A549 (cell line): Measurements from ENCODE around the gene PDE6D. TPM values are rescaled to one million over a fixed set of nuclear protein-coding genes. Genes with fewer than 3 reads are reported as not detected.

Experiments used
- ATAC-seq, 2 experiments: fragments of 200-7000 bp in 1 of 2; fragments of >200 bp in 1 of 2; cut with Nextera tagmentation in 1 of 2; cut with Tn5 transposase in 1 of 2; 3 replicates each; pipeline versions ENCODE4 v1.8.0 to v1.9.1; 2018 to 2020; ENCODE audit warnings: mild to moderate bottlenecking in 1 of 2, moderate library complexity in 1 of 2
- CTCF ChIA-PET: fragments of 300-600 bp; sonication (Branson Sonifier 250); formaldehyde crosslinking; extraction: SDS; loops from one replicate; lab custom pipeline; 2021; ENCODE audit warnings: antibody characterized with exemption, inconsistent platforms; lab: Yijun Ruan, JAX
- POLR2A ChIA-PET: fragments of 350-600 bp; formaldehyde crosslinking; extraction: SDS; loops from one replicate; lab custom pipeline; 2021; ENCODE audit warnings: antibody characterized with exemption, inconsistent platforms; lab: Yijun Ruan, JAX
- DNase-seq, 2 experiments: peaks; one replicate each; pipeline versions ENCODE4 v3.0.0 to v3.0.0-alpha.2; 2011 to 2016; ENCODE audit warnings: low read depth in 1 of 2, low spot score in 1 of 2
- FAIRE-seq: peaks from 2 replicates; lab custom pipeline; 2011; peaks lifted over from hg19 to GRCh38; lab: Jason Lieb, UNC
- H3K27ac ChIP-seq, 2 experiments: fragments of >200 bp; sonication (Bioruptor Twin); formaldehyde crosslinking; 3 replicates each; pipeline ENCODE4 v1.5.1; 2016 to 2017
- H3K4me1 ChIP-seq: fragments of >200 bp; sonication (Bioruptor Twin); formaldehyde crosslinking; 3 replicates; pipeline ENCODE4 v1.6.1; 2016
- H3K4me2 ChIP-seq: fragments of >200 bp; sonication (Bioruptor Twin); formaldehyde crosslinking; 3 replicates; pipeline ENCODE4 v1.6.1; 2016
- H3K4me3 ChIP-seq: fragments of >200 bp; sonication (Bioruptor Twin); formaldehyde crosslinking; 3 replicates; pipeline ENCODE4 v1.5.1; 2016
- H3K9me3 ChIP-seq: fragments of >200 bp; sonication (Bioruptor Twin); formaldehyde crosslinking; 3 replicates; pipeline ENCODE4 v1.6.1; 2016
- EHMT2 ChIP-seq: fragments of 200-600 bp; sonication (generic); IDR thresholded peaks from 2 replicates; pipeline ENCODE4 v1.6.1; 2016; ENCODE audit warnings: antibody characterized with exemption, low read depth, mild to moderate bottlenecking, moderate library complexity
- FOSL2 ChIP-seq, 2 experiments: fragments of 450-650 bp in 1 of 2; fragments of >200 bp in 1 of 2; sonication (Bioruptor Twin) in 1 of 2; formaldehyde crosslinking; IDR thresholded peaks; 2 replicates each; pipeline versions ENCODE4 v1.5.0 to v1.6.1; 2016 to 2020; ENCODE audit warnings: mild to moderate bottlenecking in 1 of 2, moderate library complexity in 1 of 2
- HOXB13 ChIP-seq: fragments of 250-450 bp; sonication (Bioruptor Pico); IDR thresholded peaks from 2 replicates; pipeline ENCODE4 v1.5.0; 2020; ENCODE audit warnings: low read depth, mild to moderate bottlenecking, moderate library complexity
- HOXB5 ChIP-seq: fragments of 250-450 bp; sonication (Bioruptor Pico); IDR thresholded peaks from 2 replicates; pipeline ENCODE4 v1.5.0; 2020; ENCODE audit warnings: mild to moderate bottlenecking, moderate library complexity
- JUN ChIP-seq, 2 experiments: fragments of >200 bp; sonication (Bioruptor Twin); formaldehyde crosslinking; IDR thresholded peaks; 2 replicates in 1 of 2; 3 replicates in 1 of 2; pipeline ENCODE4 v1.6.1; 2016 to 2017
- KDM5A ChIP-seq: fragments of 200-600 bp; sonication (generic); IDR thresholded peaks from 2 replicates; pipeline ENCODE4 v1.6.1; 2016; ENCODE audit warnings: antibody characterized with exemption, mild to moderate bottlenecking
- MYC ChIP-seq: IDR thresholded peaks from 2 replicates; pipeline ENCODE4 v1.6.1; 2012; ENCODE audit warnings: mild to moderate bottlenecking, inconsistent platforms, low read length, improper control_type of control experiment, borderline replicate concordance
- NFE2L2 ChIP-seq: fragments of 150-350 bp; conservative IDR thresholded peaks from 2 replicates; pipeline ENCODE4 v1.6.1; 2014; ENCODE audit warnings: low read length
- NPAS2 ChIP-seq: fragments of 250-450 bp; sonication (Bioruptor Pico); IDR thresholded peaks from 2 replicates; pipeline ENCODE4 v1.8.0; 2022; ENCODE audit warnings: mild to moderate bottlenecking, moderate library complexity, borderline replicate concordance
- POLR2A ChIP-seq: IDR thresholded peaks from 2 replicates; pipeline ENCODE4 v1.6.1; 2012; ENCODE audit warnings: mild to moderate bottlenecking, low read length
- RCOR1 ChIP-seq: fragments of 150-350 bp; IDR thresholded peaks from 2 replicates; pipeline ENCODE4 v1.6.1; 2014; ENCODE audit warnings: antibody characterized with exemption, low read length, low read depth
- SMC3 ChIP-seq: fragments of >200 bp; sonication (Bioruptor Twin); formaldehyde crosslinking; IDR thresholded peaks from 3 replicates; pipeline ENCODE4 v1.6.1; 2018; ENCODE audit warnings: inconsistent platforms
- ZSCAN20 ChIP-seq: fragments of 250-450 bp; sonication (Bioruptor Pico); IDR thresholded peaks from 2 replicates; pipeline ENCODE4 v1.8.0; 2022; ENCODE audit warnings: mild to moderate bottlenecking, moderate library complexity
- WGBS: methylation state at CpG from one replicate; pipeline ENCODE4 v1.1.6; 2017; ENCODE audit errors: missing lambda C conversion rate; 5-methylcytosine and 5-hydroxymethylcytosine counted together
- polyA plus RNA-seq, 4 experiments: library from polyadenylated mRNA; depleted of rRNA in 3 of 4; stranded (reverse); fragments of >200 nt; fragmentation: RNase III in 1 of 4; extraction: RNeasy Plus Mini Kit Qiagen cat#74134 plus additional on column Dnase treatment in 1 of 4; gene quantifications; 2 replicates in 3 of 4; 3 replicates in 1 of 4; pipeline ENCODE4 v1.2.3, GENCODE V29; 2011 to 2017
- TF ChIP-seq, protein P1 (sequence below): fragments of 200-600 bp; sonication (generic); IDR thresholded peaks from 2 replicates; pipeline ENCODE4 v1.6.1; 2016; ENCODE audit warnings: antibody characterized with exemption, mild to moderate bottlenecking, moderate library complexity
- TF ChIP-seq, protein P2 (sequence below): fragments of >200 bp; sonication (Bioruptor Twin); formaldehyde crosslinking; IDR thresholded peaks from 3 replicates; pipeline ENCODE4 v1.5.1; 2016
- TF ChIP-seq, protein P3 (sequence below): fragments of >200 bp; sonication (Bioruptor Twin); formaldehyde crosslinking; IDR thresholded peaks from 2 replicates; pipeline ENCODE4 v1.6.1; 2016
- TF ChIP-seq, protein P4 (sequence below): fragments of 250-450 bp; sonication (Bioruptor Pico); IDR thresholded peaks from 2 replicates; pipeline ENCODE4 v1.5.0; 2021; ENCODE audit warnings: mild to moderate bottlenecking, moderate library complexity, borderline replicate concordance
- TF ChIP-seq, protein P5 (sequence below): fragments of 250-450 bp; sonication (Bioruptor Pico); IDR thresholded peaks from 2 replicates; pipeline ENCODE4 v1.5.0; 2020; ENCODE audit warnings: low read depth, mild to moderate bottlenecking, moderate library complexity

Gene PDE6D
- polyA plus RNA-seq, 2 of the 4 experiments (the other 2 are of a cell fraction): 27.3 to 51.3 TPM

DNA sequence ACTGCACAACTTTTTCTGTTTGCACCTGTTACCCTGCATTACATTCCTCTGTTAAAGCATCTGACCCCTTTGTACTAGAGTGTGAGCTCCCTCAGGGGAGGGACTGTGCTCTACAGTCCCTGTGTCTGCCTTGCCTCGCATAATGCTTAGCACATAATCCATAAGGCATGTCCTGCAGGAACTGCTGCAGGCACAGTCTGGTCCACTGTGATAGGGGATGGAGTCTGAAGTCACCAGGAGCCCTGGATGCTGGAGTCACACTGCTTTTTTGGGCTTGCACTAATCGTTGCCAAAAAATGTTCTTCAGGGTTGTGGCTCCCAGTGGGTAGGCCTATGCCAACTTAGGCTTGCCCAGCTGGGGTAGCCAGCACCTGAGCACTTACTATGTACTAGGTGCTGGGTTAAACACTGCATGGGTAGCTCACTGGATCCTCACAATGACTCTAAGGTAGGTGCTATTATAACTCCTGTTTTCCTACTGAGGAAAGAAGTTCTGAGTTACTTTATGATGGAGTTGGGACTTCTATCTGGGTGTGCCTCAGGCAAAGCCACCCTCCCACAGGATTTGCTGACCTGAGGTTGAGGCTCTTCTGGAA lies 38.5 kb upstream of the PDE6D start:
- POLR2A ChIA-PET: no interaction called here
- Histone ChIP-seq H3K4me1 (no peaks in the 10 kb centered on the region), H3K27ac (no peak overlapping the region), H3K4me3 (no peak overlapping the region)
- ATAC-seq (peak; percentile 50 to 59; a peak in 5 of 6 replicates), DNase-seq (no peak)
- no peak for TF ChIP-seq RCOR1
- TF ChIP-seq, protein P1, sequence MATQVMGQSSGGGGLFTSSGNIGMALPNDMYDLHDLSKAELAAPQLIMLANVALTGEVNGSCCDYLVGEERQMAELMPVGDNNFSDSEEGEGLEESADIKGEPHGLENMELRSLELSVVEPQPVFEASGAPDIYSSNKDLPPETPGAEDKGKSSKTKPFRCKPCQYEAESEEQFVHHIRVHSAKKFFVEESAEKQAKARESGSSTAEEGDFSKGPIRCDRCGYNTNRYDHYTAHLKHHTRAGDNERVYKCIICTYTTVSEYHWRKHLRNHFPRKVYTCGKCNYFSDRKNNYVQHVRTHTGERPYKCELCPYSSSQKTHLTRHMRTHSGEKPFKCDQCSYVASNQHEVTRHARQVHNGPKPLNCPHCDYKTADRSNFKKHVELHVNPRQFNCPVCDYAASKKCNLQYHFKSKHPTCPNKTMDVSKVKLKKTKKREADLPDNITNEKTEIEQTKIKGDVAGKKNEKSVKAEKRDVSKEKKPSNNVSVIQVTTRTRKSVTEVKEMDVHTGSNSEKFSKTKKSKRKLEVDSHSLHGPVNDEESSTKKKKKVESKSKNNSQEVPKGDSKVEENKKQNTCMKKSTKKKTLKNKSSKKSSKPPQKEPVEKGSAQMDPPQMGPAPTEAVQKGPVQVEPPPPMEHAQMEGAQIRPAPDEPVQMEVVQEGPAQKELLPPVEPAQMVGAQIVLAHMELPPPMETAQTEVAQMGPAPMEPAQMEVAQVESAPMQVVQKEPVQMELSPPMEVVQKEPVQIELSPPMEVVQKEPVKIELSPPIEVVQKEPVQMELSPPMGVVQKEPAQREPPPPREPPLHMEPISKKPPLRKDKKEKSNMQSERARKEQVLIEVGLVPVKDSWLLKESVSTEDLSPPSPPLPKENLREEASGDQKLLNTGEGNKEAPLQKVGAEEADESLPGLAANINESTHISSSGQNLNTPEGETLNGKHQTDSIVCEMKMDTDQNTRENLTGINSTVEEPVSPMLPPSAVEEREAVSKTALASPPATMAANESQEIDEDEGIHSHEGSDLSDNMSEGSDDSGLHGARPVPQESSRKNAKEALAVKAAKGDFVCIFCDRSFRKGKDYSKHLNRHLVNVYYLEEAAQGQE: no peak
- no peak for TF ChIP-seq EHMT2
- TF ChIP-seq, all 56 proteins: peak for 0
- CTCF ChIA-PET: interaction anchor here (1.4 to 4.6 kb wide), 2 partner anchors 19 to 33 kb away, joined by 4 to 27 read pairs; no protein-coding TSS in a partner anchor
- Histone ChIP-seq H3K9me3 (no peaks in the 10 kb centered on the region), H3K4me2 (no peak overlapping the region)
- FAIRE-seq: no peak
- WGBS: 86% methylated on average over 1 of the region's 2 CpGs

DNA sequence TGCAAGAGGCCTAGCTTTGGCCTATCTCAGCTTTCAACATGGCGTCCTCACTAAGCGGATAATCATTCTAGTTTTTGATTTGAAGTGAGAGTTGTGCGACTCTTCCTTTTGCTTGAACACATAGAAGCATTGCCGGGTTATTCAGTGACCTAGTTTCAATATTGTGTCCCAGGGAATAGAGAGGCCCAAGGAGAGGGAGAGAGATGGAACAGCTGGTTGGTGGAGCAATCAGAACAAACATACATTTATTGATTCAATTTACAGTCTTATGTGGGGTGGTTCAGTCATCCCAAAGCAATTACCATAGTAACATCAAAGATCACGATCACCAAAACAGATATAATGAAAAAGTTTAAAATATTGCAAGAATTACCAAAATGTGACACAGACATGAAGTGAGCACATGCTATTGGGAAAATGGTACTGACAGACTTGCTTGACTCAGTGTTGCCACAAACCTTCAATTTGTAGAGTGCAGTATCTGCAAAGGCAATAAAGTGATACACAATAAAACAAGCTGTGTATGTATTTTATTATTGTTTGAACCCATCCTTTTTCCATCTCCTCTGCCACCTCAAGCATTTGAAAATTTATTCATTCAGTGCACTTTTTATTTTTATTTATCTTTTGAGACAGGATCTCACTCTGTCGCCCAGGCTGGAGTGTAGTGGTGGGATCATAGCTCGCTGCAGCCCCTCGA lies 35.4 kb upstream of the PDE6D start:
- ChIA-PET CTCF (interaction anchor here (1.0 to 4.6 kb wide), 3 partner anchors 16 to 84 kb away, joined by 3 to 27 read pairs (median 9); no protein-coding TSS in a partner anchor), POLR2A (no interaction called here)
- DNase-seq: no peak
- Histone ChIP-seq H3K27ac (no peak overlapping the region), H3K4me1 (no peaks in the 10 kb centered on the region), H3K4me3 (no peak overlapping the region), H3K9me3 (no peaks in the 10 kb centered on the region), H3K4me2 (no peak overlapping the region)
- no peak for FAIRE-seq
- WGBS: 70% methylated on average over 8 of the region's 8 CpGs
- TF ChIP-seq NFE2L2 (no peak), HOXB5 (CRISPR knock-in tag) (no peak), NPAS2 (CRISPR knock-in tag) (no peak), KDM5A (no peak), SMC3 (no peak)
- TF ChIP-seq, protein P2, sequence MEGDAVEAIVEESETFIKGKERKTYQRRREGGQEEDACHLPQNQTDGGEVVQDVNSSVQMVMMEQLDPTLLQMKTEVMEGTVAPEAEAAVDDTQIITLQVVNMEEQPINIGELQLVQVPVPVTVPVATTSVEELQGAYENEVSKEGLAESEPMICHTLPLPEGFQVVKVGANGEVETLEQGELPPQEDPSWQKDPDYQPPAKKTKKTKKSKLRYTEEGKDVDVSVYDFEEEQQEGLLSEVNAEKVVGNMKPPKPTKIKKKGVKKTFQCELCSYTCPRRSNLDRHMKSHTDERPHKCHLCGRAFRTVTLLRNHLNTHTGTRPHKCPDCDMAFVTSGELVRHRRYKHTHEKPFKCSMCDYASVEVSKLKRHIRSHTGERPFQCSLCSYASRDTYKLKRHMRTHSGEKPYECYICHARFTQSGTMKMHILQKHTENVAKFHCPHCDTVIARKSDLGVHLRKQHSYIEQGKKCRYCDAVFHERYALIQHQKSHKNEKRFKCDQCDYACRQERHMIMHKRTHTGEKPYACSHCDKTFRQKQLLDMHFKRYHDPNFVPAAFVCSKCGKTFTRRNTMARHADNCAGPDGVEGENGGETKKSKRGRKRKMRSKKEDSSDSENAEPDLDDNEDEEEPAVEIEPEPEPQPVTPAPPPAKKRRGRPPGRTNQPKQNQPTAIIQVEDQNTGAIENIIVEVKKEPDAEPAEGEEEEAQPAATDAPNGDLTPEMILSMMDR: no peak
- ATAC-seq: no peak

DNA sequence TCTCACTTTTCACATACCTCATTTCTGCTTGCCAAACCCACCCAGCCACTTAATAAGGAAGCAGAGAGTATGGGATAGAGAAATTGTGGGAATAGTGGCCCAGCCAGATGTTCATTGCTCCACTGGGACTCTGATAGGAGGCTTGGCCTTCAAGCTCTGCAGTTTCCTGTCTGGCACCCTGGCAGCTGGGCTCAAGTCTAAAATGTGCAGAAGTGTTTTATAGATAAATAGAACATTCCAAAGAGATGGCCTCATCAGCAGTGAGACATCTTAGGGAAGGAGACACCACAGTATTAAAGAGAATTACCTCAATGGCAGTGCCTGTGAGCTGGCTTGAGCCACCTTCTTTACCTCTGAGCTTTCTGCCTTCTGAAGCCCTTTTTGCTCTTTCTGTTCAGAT lies 29.8 kb upstream of the PDE6D start:
- H3K4me3 ChIP-seq: no peak overlapping the region
- no peak overlapping the region for H3K27ac ChIP-seq
- ATAC-seq: peak; percentile 31 to 47; a peak in 3 of 6 replicates
- H3K4me1 ChIP-seq: peaks cover 9% of the 10 kb centered on the region; the same call in 2 of the 3 replicates
- no peak for DNase-seq
- TF ChIP-seq, protein P3, sequence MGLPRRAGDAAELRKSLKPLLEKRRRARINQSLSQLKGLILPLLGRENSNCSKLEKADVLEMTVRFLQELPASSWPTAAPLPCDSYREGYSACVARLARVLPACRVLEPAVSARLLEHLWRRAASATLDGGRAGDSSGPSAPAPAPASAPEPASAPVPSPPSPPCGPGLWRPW: no peak
- TF ChIP-seq JUN (IDR thresholded peaks at IDR 0.05): no peak
- no peaks in the 10 kb centered on the region for H3K9me3 ChIP-seq
- POLR2A ChIA-PET: no interaction called here
- no peak overlapping the region for H3K4me2 ChIP-seq
- no peak for FAIRE-seq
- CTCF ChIA-PET: interaction anchor here (0.8 to 3.7 kb wide), 4 partner anchors 11 to 101 kb away, joined by 3 to 21 read pairs (median 4); no protein-coding TSS in a partner anchor

DNA sequence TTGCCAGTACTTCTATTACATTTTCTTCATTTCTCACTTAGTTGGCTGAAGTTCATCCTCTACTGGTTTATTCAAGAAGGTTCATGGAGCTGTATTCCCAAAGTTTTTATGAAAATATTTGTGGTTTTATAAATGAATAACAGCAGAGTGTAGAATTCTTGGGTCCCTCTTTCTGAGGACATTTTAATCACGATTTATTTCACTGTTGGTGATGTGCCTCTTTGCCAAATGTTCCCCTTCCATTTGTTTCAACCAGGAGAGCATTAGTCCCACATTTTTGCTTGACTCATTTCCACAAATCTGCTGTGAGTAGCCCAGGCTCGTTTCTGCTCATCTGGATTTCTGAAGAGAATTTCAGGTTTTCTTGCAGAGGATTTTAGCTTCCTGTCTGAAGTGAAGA lies 25.9 kb upstream of the PDE6D start:
- Histone ChIP-seq H3K27ac (no peak overlapping the region), H3K4me2 (no peak overlapping the region), H3K4me3 (no peak overlapping the region), H3K4me1 (peaks cover 9% of the 10 kb centered on the region; the same call in 2 of the 3 replicates), H3K9me3 (no peaks in the 10 kb centered on the region)
- FAIRE-seq (no peak), DNase-seq (no peak), ATAC-seq (no peak)
- WGBS: 79% methylated on average over 2 of the region's 2 CpGs
- ChIA-PET POLR2A (no interaction called here), CTCF (interaction anchor here (0.9 to 3.5 kb wide), 4 partner anchors 8 to 46 kb away, joined by 3 to 12 read pairs (median 6); no protein-coding TSS in a partner anchor)
- TF ChIP-seq MYC (no peak), HOXB5 (CRISPR knock-in tag) (no peak), POLR2A (no peak), FOSL2 (IDR thresholded peaks at IDR 0.05) (no peak), FOSL2 (CRISPR knock-in tag; IDR thresholded peaks at IDR 0.05) (no peak), HOXB13 (CRISPR knock-in tag) (no peak), RCOR1 (no peak), ZSCAN20 (no peak)
- TF ChIP-seq, protein P4, sequence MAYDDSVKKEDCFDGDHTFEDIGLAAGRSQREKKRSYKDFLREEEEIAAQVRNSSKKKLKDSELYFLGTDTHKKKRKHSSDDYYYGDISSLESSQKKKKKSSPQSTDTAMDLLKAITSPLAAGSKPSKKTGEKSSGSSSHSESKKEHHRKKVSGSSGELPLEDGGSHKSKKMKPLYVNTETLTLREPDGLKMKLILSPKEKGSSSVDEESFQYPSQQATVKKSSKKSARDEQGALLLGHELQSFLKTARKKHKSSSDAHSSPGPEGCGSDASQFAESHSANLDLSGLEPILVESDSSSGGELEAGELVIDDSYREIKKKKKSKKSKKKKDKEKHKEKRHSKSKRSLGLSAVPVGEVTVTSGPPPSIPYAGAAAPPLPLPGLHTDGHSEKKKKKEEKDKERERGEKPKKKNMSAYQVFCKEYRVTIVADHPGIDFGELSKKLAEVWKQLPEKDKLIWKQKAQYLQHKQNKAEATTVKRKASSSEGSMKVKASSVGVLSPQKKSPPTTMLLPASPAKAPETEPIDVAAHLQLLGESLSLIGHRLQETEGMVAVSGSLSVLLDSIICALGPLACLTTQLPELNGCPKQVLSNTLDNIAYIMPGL (CRISPR knock-in tag): no peak
- TF ChIP-seq, protein P5, sequence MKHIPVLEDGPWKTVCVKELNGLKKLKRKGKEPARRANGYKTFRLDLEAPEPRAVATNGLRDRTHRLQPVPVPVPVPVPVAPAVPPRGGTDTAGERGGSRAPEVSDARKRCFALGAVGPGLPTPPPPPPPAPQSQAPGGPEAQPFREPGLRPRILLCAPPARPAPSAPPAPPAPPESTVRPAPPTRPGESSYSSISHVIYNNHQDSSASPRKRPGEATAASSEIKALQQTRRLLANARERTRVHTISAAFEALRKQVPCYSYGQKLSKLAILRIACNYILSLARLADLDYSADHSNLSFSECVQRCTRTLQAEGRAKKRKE (CRISPR knock-in tag): no peak
